ENCODE measurements around the gene OR52K1.
A peak's percentile ranks its signal among the peaks of the same experiment; 100 is the strongest.
"Not testable (repeated sequence)": the region's sequence is repeated elsewhere in the genome, so short reads cannot be mapped to it uniquely, and the experiment has no call there.

The OR52K1 gene

DNA sequence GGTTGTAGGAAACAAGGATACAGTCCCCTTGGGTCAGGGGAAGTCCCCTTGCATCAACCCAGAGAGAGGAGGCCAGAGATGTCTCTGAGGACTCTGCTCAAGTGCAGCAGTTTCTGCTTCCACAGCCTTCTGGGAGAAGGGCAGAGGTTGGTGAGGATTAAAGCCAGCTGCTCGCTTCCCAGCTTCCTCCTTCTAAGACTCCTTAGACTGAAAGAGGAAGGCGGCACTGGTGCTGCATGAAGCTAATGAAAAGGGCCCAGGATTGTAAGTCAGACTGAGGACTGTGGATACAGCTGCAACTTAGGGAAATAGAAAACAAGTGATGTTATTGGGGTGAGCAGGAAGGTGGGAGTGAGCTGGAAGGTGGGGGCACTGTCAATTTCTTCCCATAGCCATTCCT is at the start of gene OR52K1:
TSS of gene OR52K1 (plus strand) at position 202 of the 400 bp plus-strand sequence. CDS start 6,255 bp downstream, outside the sequence.
- DNase-seq, result no peak

DNA sequence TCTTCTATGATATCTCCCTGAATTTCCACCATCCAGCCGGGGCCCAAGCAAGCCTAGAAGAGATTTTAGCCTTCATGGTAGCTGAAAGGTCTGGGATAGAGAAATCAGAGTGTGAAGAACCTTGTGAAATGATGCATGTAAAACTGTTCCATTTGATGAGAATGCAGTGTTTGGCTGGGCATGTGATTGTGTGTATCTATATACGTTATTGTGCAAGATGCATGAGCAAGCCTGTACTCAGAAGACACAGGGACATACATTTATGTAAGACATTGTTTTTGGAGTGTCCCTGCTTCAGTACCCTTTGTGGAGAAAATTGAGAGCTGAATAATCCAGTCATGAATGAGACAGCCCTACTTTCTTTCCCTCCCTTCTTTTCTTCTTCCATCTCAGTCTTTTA is 48.6 kb upstream of the OR52K1 start:
- DNase-seq, result no peak

DNA sequence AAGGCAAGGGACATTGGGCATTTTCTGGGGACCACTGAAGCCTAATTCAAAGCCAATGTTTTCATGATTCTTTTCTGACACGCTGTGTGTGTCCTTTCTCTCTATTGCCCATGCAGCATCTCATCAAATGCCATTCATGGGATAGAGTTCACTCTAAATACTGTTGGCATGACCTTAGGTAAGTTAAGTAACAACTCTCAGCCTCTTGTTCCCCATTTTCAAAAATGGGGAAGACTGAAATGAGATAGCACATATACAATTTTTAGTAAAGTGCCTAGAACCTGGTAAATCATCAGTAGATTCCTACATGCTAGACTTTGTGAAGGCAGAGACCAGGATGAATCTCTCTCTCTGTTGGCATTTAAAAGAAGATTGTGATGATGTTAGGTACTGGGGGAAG is 46.0 kb upstream of the OR52K1 start:
- DNase-seq, result no peak

DNA sequence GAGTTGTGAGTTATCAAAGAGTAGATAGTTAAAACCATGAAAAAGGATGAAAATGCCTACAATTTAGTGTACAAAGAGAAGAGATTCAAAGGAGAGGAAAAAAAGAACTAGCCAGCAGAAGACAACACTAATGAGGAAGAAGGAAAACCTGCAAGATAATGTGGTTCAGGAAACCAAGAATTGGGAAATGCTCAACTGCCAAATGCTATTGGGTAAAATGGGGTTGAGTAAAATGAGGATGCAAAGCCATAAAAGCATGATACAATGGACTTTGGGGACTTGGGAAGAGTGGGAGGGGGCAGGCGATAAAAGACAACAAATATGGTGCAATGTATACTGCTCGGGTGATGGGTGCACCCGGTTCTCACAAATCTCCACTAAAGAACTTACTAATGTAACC is 40.9 kb upstream of the OR52K1 start:
- no peak for DNase-seq

DNA sequence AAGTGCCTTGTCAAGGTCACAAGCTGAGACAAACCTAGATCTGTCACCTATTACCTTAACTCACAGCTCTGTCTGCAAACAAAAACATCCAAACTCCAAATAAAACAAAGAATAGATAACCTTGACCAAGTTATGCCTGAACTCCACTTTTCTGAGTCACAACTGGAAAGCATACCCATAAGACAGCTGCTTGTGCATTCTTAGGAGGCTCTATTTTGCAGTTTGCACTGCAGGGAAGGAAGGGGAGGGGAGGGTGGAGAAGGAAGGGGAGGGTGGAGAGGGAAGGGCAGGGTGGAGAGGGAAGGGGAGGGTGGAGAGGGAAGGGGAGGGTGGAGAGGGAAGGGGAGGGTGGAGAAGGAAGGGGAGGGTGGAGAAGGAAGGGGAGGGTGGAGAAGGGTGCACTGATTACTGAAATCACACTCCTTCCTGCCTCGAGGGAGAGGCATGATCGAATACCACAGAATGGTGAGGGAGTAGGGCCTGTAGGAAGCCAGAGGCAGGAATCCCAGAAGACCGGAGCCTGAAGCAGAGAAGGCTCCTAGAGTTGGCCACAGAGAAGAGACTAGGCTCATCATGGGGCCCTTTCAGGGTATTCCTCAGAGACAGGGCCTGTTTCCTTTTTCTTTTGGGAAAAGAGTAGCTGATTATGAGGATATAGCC is 39.1 kb upstream of the OR52K1 start:
- DNase-seq, result no peak

DNA sequence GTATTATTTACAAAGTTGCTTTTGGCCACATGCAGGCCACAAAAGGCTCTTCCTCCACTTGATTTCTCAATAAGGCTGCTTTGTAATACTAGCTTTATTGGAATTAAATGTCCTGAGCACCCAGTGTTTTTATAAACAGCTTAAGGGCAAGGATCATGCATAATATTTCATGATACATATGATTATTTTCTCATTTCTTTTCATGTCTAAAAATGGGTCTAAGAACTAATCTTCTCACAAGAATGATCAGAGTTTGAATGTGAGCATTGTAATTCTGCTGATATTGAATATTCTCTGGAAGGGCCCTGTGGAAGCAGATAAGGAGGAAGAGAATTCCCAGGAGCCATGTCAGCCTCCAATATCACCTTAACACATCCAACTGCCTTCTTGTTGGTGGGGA is 33.5 kb upstream of the OR52K1 start, which contains the start of gene OR52K2:
TSS of gene OR52K2 (plus strand) at position 301 of the 400 bp plus-strand sequence. CDS start at position 346, 45 bp downstream.
- DNase-seq, result no peak

- no peak for DNase-seq
Measured at GRCh38 chr11:4453118-4453517, 29.3 kb upstream of the OR52K1 start.

DNA sequence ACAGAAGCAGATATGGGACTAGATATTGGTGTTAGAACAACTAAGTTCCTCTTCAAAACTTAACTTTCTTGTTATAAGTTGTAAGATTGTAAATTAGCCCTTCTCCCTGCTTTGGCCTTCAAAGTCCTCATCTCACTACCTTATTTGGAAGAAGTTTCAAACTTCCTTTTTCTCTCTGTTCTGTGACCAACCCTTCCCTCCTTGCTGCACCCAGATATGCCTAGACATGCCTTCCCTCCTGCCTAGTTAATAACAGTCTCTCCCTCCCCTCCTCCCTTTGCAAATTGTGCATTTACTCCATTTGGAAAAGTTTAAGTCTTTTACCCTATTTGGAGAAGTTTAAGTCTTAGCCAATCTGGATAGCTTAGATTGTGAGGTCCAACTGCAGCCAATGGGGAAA is 28.4 kb upstream of the OR52K1 start:
- DNase-seq, result no peak

DNA sequence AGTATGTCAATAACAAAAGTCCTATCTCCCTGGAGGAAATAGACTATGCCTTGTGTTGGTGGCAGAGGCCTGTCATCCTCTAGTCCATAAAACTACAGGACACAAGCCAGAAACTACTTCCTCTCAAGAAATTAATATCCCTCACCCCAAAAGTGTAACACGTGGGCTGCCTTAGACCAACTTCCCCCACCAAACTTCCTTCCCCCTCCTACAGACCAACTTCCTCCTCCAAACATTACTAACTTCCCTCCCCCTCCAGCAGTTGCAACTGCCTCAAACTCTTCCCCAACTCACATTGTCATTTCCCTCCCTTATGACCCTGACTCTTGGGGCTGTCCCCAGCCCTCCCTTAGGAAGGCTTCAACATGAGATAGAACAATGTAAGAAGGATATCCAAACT is 27.0 kb upstream of the OR52K1 start:
- peak; percentile 16 to 56 for DNase-seq

GRCh38 chr11:4459500-4459899 is 22.9 kb upstream of the OR52K1 start:
- peak; percentile 5 to 24 for DNase-seq

- no peak for DNase-seq
Measured at GRCh38 chr11:4460151-4460550, 22.3 kb upstream of the OR52K1 start.

- no peak for DNase-seq
Measured at GRCh38 chr11:4464216-4465159, 18.0 kb upstream of the OR52K1 start.

- no peak for DNase-seq
Measured at GRCh38 chr11:4465407-4465806, 17.0 kb upstream of the OR52K1 start.

- no peak for DNase-seq
Measured at GRCh38 chr11:4466131-4466870, 16.1 kb upstream of the OR52K1 start.

DNA sequence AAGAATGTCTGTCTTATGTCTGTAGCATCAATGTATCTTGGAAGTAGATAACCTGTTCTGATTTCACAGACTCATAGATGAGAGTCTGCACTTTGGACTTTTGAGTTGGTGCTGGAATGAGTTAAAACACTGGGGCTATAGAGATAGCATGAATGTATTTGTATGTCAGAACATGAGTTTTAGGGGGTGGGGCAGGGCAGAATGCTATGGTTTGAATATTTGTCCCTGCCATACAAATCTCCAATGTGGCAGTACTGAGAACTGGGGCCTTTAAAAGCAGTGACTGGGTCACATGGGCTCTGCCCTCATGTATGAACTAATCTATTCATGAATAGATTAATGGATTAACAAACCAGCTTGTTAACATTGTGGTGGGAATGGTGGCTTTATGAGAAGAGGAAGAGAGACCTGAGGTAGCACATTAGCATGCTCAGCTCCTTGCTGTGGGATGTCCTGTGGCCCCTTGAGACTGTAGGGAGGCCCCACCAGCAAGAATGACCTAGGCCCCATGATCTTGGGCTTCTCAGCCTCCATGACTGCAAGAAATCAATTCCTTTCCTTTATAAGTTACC is 15.5 kb upstream of the OR52K1 start:
- DNase-seq, result no peak

DNA sequence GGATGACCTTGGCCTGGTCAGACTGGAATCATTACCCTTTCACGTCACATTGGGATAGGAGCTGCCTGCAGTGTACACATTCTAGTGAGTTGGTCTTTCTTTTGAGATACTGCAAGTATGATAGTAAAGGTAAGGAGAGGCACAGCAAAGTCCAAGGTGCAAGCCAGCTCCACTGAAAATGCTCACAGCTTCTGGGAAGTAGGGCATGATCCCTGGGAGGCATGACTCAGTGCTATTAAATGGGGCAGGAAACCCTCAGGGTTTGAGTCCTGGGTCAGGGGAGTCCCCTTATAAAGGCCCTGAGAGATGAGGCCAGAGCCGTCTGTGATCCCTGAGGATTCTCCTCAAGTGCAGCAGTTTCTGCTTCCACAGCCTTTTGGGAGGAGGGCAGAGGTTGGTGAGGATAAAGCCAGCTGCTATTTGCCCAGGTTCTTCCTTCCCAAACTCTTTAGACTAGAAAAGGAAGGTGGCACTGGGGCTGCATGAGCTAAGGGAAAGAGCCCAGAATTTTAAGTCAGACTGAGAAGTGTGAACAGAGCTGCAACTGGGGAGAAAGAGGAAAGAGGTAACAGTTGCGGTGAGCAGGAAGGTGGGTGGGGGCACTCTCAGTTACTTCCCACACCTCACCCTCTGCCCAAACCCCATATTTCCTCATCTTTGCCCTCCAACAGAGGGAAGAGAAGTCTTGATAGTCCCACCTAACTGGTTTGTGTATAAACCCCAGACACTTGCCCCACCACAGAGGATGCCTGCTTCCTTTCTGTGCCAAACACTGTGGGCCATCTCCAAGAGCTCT is 14.4 kb upstream of the OR52K1 start:
- DNase-seq, result no peak

DNA sequence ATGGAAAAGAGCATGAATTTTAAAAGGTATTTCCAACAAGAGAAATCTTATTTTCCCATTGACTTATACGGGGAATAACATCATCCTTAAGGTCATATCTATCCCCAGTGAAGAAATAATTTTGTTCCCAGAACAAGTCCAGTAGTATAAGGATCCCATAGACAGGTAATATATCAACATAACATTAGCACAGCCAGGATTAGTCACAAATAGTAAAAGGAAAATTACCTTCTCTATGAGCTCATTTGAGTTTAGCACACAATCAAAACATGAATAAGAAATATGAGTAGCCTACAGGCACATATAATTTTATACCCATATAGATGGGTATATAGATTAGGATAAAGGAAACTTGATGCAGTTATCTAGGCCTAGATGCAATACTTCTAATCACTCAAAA is 2.8 kb upstream of the OR52K1 start:
- DNase-seq, result no peak

- peak in 1 of 2 donors; percentile 5 for DNase-seq
Measured at GRCh38 chr11:4480577-4481239, 1.7 kb upstream of the OR52K1 start.

GRCh38 chr11:4481240-4481582 is 1.2 kb upstream of the OR52K1 start:
- DNase-seq, result no peak

DNA sequence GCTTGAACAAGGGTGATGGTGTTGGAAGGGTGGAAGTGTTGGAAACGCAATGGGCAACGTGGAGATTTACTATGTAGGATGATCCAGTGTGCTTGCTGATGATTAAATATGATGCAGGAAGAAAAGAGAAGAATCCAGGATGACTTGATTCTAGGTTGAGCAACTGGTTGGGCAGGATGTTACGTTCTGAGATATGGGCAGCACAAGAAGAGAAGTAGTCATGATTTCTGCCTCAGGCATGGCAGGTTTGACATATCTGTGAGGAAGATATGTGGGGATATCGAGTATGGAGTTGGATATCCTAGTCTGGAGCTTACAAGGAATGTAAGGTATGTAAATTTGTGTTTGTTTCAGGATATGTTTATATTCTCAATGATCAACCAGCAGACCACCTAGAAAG is 1.9 kb downstream of the OR52K1 start:
- no peak for DNase-seq

- DNase-seq, result not testable (repeated sequence)
Measured at GRCh38 chr11:4491405-4491804, 9.0 kb downstream of the OR52K1 start.

All from CD4-positive, alpha-beta T cell treated with Interferon alpha-2 for 1 hour (primary cell).